ENCODE data around the gene KIAA1671.

The KIAA1671 gene

DNA sequence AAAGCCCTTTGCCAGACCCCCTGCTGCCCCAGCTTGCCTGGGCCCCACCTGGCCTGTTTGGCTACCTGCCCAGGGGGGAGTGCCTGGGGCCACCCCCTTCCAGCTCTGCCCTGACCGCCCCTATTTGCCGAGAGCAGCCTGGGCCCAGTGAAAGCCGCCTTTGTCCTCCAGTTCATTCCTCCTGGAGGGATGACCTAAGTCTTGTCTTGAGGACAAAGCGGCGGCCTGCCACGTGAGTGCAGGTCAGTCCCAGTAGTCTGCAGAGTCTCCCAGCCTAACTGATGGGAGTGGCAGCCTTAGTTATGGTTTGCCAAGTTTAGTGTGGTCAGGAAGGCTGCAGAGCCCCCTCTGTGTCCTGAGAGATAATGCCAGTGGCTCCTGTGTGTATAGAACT lies 131.3 kb downstream of the KIAA1671 start:
- POLR2A ChIA-PET: no interaction called here
- no peak overlapping the region for H3K4me3 ChIP-seq (ENCODE audit: low read depth, low read length)
- TF ChIP-seq, protein P1, sequence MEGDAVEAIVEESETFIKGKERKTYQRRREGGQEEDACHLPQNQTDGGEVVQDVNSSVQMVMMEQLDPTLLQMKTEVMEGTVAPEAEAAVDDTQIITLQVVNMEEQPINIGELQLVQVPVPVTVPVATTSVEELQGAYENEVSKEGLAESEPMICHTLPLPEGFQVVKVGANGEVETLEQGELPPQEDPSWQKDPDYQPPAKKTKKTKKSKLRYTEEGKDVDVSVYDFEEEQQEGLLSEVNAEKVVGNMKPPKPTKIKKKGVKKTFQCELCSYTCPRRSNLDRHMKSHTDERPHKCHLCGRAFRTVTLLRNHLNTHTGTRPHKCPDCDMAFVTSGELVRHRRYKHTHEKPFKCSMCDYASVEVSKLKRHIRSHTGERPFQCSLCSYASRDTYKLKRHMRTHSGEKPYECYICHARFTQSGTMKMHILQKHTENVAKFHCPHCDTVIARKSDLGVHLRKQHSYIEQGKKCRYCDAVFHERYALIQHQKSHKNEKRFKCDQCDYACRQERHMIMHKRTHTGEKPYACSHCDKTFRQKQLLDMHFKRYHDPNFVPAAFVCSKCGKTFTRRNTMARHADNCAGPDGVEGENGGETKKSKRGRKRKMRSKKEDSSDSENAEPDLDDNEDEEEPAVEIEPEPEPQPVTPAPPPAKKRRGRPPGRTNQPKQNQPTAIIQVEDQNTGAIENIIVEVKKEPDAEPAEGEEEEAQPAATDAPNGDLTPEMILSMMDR (IDR thresholded peaks at IDR 0.05; ENCODE audit: insufficient read depth, low read length, missing control alignments): no peak
- CTCF ChIA-PET: no interaction called here
- DNase-seq (ENCODE audit: low read depth, low spot score): no peak

DNA sequence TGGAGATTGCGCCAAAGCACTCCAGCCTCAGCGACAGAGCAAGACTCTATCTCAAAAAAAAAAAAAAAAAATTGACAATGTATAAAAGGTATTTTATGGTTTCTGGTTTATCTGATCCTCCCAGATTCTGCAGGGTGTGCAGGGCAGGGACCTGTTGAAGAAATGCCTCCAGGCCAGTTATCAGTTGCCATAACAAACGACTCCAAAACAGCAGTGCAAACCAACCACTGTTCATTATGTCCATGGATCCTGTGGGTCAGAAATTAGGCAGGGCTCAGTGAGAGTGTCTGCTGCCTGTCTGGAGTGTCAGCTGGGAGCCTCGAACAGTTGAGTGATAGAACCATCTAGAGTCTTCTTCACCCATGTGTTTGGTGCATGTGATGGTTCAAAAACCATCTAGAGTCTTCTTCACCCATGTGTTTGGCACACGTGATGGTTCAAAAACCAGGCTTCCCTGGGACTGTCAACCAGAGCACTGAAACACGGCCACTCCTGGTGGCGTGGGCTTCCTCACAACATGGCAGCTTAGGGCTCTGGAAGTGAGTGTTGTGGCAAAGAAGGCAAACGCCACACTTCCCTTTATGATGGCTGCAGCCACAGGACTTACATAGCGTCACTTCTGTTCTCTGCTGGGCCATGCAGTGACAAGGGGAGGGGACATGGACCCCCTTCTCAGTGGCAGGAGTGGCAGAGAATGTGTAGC lies 132.0 kb downstream of the KIAA1671 start:
- TF ChIP-seq, protein P1 (IDR thresholded peaks at IDR 0.05; ENCODE audit: insufficient read depth, low read length, missing control alignments): no peak
- H3K4me3 ChIP-seq (ENCODE audit: low read depth, low read length): no peak overlapping the region
- ChIA-PET POLR2A (no interaction called here), CTCF (no interaction called here)
- no peak for DNase-seq (ENCODE audit: low read depth, low spot score)

DNA sequence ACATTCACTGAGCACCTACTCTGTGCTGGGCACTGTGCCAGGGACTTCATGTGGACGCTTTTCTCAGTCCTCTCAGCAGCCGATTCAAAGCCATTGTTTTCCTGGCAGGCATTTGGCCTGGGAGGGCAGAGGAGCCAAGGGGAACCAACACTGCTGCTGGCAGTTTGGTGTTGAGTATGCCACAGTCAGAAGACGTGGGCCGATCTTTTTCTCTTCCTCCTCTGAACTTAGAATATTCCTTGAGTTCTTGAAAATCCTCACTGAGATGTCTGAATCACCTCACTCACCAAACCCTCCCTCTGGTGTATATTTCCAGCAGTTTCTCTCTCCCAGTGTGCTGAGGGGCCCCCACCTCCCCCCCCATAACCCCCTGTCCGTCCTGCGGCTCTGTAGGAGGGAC lies 132.6 kb downstream of the KIAA1671 start:
- TF ChIP-seq, protein P1 (IDR thresholded peaks at IDR 0.05; ENCODE audit: insufficient read depth, low read length, missing control alignments): no peak
- DNase-seq (ENCODE audit: low read depth, low spot score): no peak
- no peak overlapping the region for H3K4me3 ChIP-seq (ENCODE audit: low read depth, low read length)
- ChIA-PET CTCF (no interaction called here), POLR2A (no interaction called here)

DNA sequence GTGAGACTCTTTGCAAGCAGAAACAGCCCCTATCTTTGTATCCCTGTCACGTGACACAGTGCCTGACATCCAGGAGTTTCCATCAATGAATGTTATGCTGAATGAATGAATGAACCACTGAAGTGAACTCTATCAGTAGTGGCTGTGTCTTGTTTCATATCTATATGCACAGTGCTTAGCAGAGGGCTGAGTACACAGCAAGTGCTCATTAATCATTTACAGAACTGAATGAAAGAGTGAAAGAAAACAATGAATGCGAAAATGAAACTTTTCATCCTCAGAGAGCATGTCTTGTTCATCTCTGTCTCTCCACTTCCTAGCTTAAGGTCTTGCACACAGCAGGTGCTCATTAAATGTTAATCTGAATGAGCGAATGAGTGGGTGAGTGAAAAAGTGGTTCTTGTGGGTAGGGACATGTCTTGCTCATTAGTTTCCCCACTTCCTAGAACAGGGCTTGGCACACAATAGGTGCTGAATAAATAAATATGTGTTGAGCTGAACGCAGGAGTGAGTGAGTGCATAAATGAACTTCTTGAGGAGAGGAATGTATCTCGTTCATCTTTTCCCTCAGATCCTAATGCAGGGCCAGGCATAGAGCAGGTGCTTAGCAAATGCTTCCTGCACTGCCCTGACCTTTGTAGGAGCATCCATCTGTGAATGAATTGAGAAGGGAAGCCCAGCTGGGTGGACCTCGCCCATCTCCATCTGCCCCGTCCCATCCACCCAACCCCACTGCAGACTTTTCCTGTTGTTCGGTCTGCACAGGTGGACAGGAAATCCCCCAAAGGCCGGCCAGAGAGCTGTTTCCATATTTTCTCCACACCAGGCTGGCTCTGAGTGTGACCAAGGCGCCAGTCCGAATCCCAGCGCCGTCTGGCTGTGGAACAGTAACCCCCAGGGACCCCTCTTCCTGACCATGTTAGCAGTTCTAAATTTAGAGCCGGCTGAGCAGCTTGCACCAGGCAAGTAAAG lies 133.7 kb downstream of the KIAA1671 start:
- POLR2A ChIA-PET: no interaction called here
- CTCF ChIA-PET: no interaction called here
- H3K4me3 ChIP-seq (ENCODE audit: low read depth, low read length): no peak overlapping the region
- TF ChIP-seq, protein P1 (IDR thresholded peaks at IDR 0.05; ENCODE audit: insufficient read depth, low read length, missing control alignments): no peak
- DNase-seq (ENCODE audit: low read depth, low spot score): no peak

DNA sequence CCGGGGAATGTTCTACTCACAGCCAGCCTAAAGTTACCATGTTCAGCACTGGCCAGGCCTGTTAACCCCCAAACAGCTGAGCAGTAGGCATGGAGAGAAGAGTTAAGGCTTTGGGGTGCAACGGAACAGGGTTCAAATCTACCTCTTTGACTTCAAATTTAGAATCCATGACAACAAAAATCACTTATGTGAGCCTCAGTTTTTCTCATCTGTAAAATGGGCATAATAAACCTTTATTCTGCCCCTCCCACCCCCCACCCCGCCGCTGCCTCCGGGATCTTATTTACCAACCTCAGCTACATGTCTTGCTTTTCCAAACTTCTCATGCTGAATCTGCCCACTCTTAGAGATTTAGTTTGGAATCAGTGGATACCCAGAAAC lies 134.4 kb downstream of the KIAA1671 start:
- CTCF ChIA-PET: no interaction called here
- TF ChIP-seq, protein P1 (IDR thresholded peaks at IDR 0.05; ENCODE audit: insufficient read depth, low read length, missing control alignments): no peak
- POLR2A ChIA-PET: no interaction called here
- H3K4me3 ChIP-seq (ENCODE audit: low read depth, low read length): no peak overlapping the region
- no peak for DNase-seq (ENCODE audit: low read depth, low spot score)

DNA sequence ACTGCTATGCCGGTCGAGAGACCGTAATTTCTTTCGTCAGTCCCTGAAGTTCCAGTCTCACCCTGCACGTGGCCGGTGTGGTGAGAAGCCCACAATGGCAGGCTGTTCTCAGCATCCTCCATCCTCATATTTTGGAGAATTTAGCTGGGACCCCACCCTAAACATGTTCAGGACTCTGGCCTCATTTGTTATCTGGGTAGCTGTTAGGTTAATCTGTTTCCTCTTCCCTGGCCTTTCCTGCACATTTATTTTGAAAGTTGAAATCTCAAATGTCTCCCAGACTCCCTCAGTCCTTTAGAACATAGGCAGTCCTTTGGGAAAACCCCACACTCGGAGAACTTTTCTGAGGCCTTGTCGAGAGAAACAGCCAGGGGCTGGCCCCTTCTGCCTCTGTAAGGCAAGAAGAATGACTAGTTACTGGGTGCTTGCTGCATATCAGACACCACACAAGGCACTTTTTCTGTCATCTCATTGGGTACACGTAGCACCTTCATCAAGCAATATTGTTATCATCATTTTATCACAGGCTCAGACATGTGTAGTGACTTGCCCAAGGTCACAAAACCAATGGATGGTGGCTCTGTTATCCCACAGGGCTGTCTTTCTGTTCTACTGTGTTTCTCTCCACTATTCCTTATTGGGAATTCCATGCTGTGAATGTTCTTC lies 137.8 kb downstream of the KIAA1671 start:
- TF ChIP-seq, protein P1 (IDR thresholded peaks at IDR 0.05; ENCODE audit: insufficient read depth, low read length, missing control alignments): no peak
- CTCF ChIA-PET: no interaction called here
- H3K4me3 ChIP-seq (ENCODE audit: low read depth, low read length): no peak overlapping the region
- no peak for DNase-seq (ENCODE audit: low read depth, low spot score)
- POLR2A ChIA-PET: no interaction called here
